PC-9 (cell line): Measurements from ENCODE around the gene MAML3. TPM values are rescaled to one million over a fixed set of nuclear protein-coding genes. Genes with fewer than 3 reads are reported as not detected.

ENCODE experiments used
- BruUV-seq: library from RNA; stranded (reverse); fragments of 400-500 nt; replicated peaks from 2 replicates; lab custom pipeline; 2021; lab: Mats Ljungman, UMichigan
- CTCF ChIA-PET: fragments of 300-600 bp; sonication (Branson Sonifier 250); formaldehyde crosslinking; loops from one replicate; lab custom pipeline; 2022; ENCODE audit warnings: antibody characterized with exemption; lab: Charles Lee
- POLR2A ChIA-PET: fragments of 300-600 bp; sonication (Branson Sonifier 250); formaldehyde crosslinking; loops from one replicate; lab custom pipeline; 2022; ENCODE audit warnings: antibody characterized with exemption; ENCODE audit not compliant: unreplicated experiment; lab: Charles Lee
- DNase-seq, 2 experiments: peaks; one replicate each; pipeline versions ENCODE4 v3.0.0 to v3.0.0-alpha.2; 2015 to 2022; ENCODE audit warnings: mixed read lengths in 1 of 2
- H2AFZ ChIP-seq: fragments of 200-600 bp; sonication (generic); 2 replicates; pipeline ENCODE4 v1.8.1; 2017; ENCODE audit warnings: antibody characterized with exemption
- H3F3A ChIP-seq: fragments of 200-600 bp; sonication (generic); 2 replicates; pipeline ENCODE4 v1.8.1; 2017; ENCODE audit warnings: antibody characterized with exemption, mild to moderate bottlenecking, low read depth; ENCODE audit not compliant: insufficient read depth
- H3K27ac ChIP-seq: fragments of 200-600 bp; sonication (generic); 2 replicates; pipeline ENCODE4 v1.6.1; 2016; ENCODE audit warnings: mixed run types
- H3K27me3 ChIP-seq: fragments of 200-600 bp; sonication (generic); 2 replicates; pipeline ENCODE4 v1.6.1; 2016; ENCODE audit warnings: low read depth, mixed run types; ENCODE audit not compliant: insufficient read depth
- H3K36me3 ChIP-seq: fragments of 200-600 bp; sonication (generic); 2 replicates; pipeline ENCODE4 v1.6.1; 2016; ENCODE audit warnings: low read depth, mixed run types
- H3K4me1 ChIP-seq: fragments of 200-600 bp; sonication (generic); replicated peaks from 2 replicates; pipeline ENCODE4 v1.6.1; 2016; ENCODE audit warnings: mixed run types; ENCODE audit not compliant: insufficient read depth
- H3K4me2 ChIP-seq: fragments of 200-600 bp; sonication (generic); 2 replicates; pipeline ENCODE4 v1.6.1; 2017; ENCODE audit warnings: mixed run types
- H3K4me3 ChIP-seq: fragments of 200-600 bp; sonication (generic); 2 replicates; pipeline ENCODE4 v1.6.1; 2016; ENCODE audit warnings: mixed run types
- H3K79me2 ChIP-seq: fragments of 200-600 bp; sonication (generic); 2 replicates; pipeline ENCODE4 v1.6.1; 2017; ENCODE audit warnings: low read depth, mixed run types
- H3K9me2 ChIP-seq: fragments of 200-600 bp; sonication (generic); 2 replicates; pipeline ENCODE4 v1.8.1; 2017; ENCODE audit warnings: mild to moderate bottlenecking; ENCODE audit not compliant: insufficient read depth
- H3K9me3 ChIP-seq: fragments of 200-600 bp; sonication (generic); 2 replicates; pipeline ENCODE4 v1.8.1; 2016; ENCODE audit warnings: low read depth; ENCODE audit not compliant: insufficient read depth
- H4K20me1 ChIP-seq: fragments of 200-600 bp; sonication (generic); 2 replicates; pipeline ENCODE4 v1.8.1; 2017; ENCODE audit not compliant: insufficient read depth
- CTCF ChIP-seq: fragments of 200-600 bp; sonication (generic); conservative IDR thresholded peaks from 2 replicates; pipeline ENCODE4 v1.6.1; 2017; ENCODE audit warnings: mixed run types, antibody characterized with exemption, mild to moderate bottlenecking, moderate library complexity
- EZH2 ChIP-seq: fragments of 200-600 bp; sonication (generic); IDR thresholded peaks from 2 replicates; pipeline ENCODE4 v1.8.0; 2017; ENCODE audit warnings: antibody characterized with exemption, low read depth
- intact Hi-C: fragments of 100-400 bp; cut with micrococcal nuclease; formaldehyde crosslinking; loops from one replicate; pipeline ENCODE4 v1.10.0; 2022; ENCODE audit not compliant: unreplicated experiment
- total RNA-seq: library from RNA; stranded (reverse); gene quantifications from 2 replicates; pipeline ENCODE4 v1.2.3, GENCODE V29; 2021

Gene MAML3
- total RNA-seq, 1 experiment from 2014 or later, result 15.2 TPM

- Histone ChIP-seq H3K9me3 (no peaks in the 10 kb centered on the region), H4K20me1 (no peaks in the 10 kb centered on the region), H3K36me3 (no peaks in the 10 kb centered on the region), H3K27ac (no peak overlapping the region), H3K4me1 (peaks cover 13% of the 10 kb centered on the region), H3K4me2 (no peak overlapping the region), H3K4me3 (no peak overlapping the region), H3K9me2 (no peaks in the 10 kb centered on the region), H3K27me3 (no peaks in the 10 kb centered on the region), H3K79me2 (peaks cover 28% of the 10 kb centered on the region), H2AFZ (no peak overlapping the region), H3F3A (no peaks in the 10 kb centered on the region)
- TF ChIP-seq EZH2, result no peak
- TF ChIP-seq CTCF, result no peak
- ChIA-PET POLR2A (no interaction called here), CTCF (no interaction called here)
- BruUV-seq, result no TSS peak
- DNase-seq, result no peak
- intact Hi-C loops, result loop anchor here (5.0 kb wide), 1 partner anchor 245 kb away; no protein-coding TSS in a partner anchor
Measured at GRCh38 chr4:139987502-139987850, 166.5 kb downstream of the MAML3 start.

GRCh38 chr4:139986689-139987501, 167.1 kb downstream of the MAML3 start:
- H3K27ac ChIP-seq, result no peak overlapping the region
- peaks cover 25% of the 10 kb centered on the region for H3K79me2 ChIP-seq
- H4K20me1 ChIP-seq, result no peaks in the 10 kb centered on the region
- no peaks in the 10 kb centered on the region for H3F3A ChIP-seq
- H3K9me2 ChIP-seq, result no peaks in the 10 kb centered on the region
- no peaks in the 10 kb centered on the region for H3K36me3 ChIP-seq
- H3K4me1 ChIP-seq, result peaks cover 13% of the 10 kb centered on the region
- no peak overlapping the region for H3K4me3 ChIP-seq
- H2AFZ ChIP-seq, result no peak overlapping the region
- ChIA-PET POLR2A (no interaction called here), CTCF (no interaction called here)
- DNase-seq, result no peak
- H3K4me2 ChIP-seq, result no peak overlapping the region
- no peaks in the 10 kb centered on the region for H3K27me3 ChIP-seq
- intact Hi-C loops, result loop anchor here (5.0 kb wide), 1 partner anchor 245 kb away; no protein-coding TSS in a partner anchor
- TF ChIP-seq CTCF, result no peak
- TF ChIP-seq EZH2, result no peak
- BruUV-seq, result no TSS peak
- no peaks in the 10 kb centered on the region for H3K9me3 ChIP-seq

- Histone ChIP-seq H3K36me3 (no peaks in the 10 kb centered on the region), H3K79me2 (peaks cover 24% of the 10 kb centered on the region), H3K27me3 (no peaks in the 10 kb centered on the region), H3F3A (no peaks in the 10 kb centered on the region), H3K4me2 (no peak overlapping the region), H4K20me1 (no peaks in the 10 kb centered on the region), H3K27ac (no peak overlapping the region), H3K9me3 (no peaks in the 10 kb centered on the region), H3K4me1 (peaks cover 13% of the 10 kb centered on the region), H3K9me2 (no peaks in the 10 kb centered on the region), H2AFZ (no peak overlapping the region), H3K4me3 (no peak overlapping the region)
- intact Hi-C loops, result loop anchor here (5.0 kb wide), 1 partner anchor 244 kb away; no protein-coding TSS in a partner anchor
- no peak for TF ChIP-seq EZH2
- TF ChIP-seq CTCF, result no peak
- ChIA-PET CTCF (no interaction called here), POLR2A (no interaction called here)
- no TSS peak for BruUV-seq
- DNase-seq, result no peak
Measured at GRCh38 chr4:139986106-139986505, 167.9 kb downstream of the MAML3 start.
